Spleen (tissue), 11 donors: ENCODE data around the gene CPSF3. TPM values are rescaled to one million over a fixed set of nuclear protein-coding genes. Genes with fewer than 3 reads are reported as not detected.

Source experiments
- DNase-seq: peaks from one replicate; pipeline ENCODE4 v3.0.0-alpha.2; 2020
- H3K27ac ChIP-seq, 8 donors: fragments of 200-600 bp; sonication (generic) in 7 of 8; 1 replicate in 4 of 8; 2 replicates in 4 of 8; pipeline versions ENCODE4 v1.5.0 to v1.8.0; 2016 to 2021; ENCODE audit warnings: inconsistent platforms in 4 of 8, mild to moderate bottlenecking in 4 of 8, moderate library complexity in 1 of 8
- H3K27me3 ChIP-seq, 7 donors: fragments of 200-600 bp; sonication (generic) in 6 of 7; replicated peaks in 1 of 7; 1 replicate in 4 of 7; 2 replicates in 3 of 7; pipeline versions ENCODE4 v1.5.0 to v1.8.0; 2016 to 2021; ENCODE audit warnings: inconsistent platforms in 3 of 7, mild to moderate bottlenecking in 1 of 7
- H3K36me3 ChIP-seq, 6 donors: fragments of 200-600 bp; sonication (generic) in 5 of 6; 1 replicate in 4 of 6; 2 replicates in 2 of 6; pipeline versions ENCODE4 v1.5.0 to v1.8.0; 2016 to 2021; ENCODE audit warnings: inconsistent platforms in 2 of 6
- H3K4me1 ChIP-seq, 6 donors: fragments of 200-600 bp; sonication (generic) in 5 of 6; 1 replicate in 3 of 6; 2 replicates in 3 of 6; pipeline versions ENCODE4 v1.5.0 to v1.8.0; 2016 to 2021; ENCODE audit warnings: inconsistent platforms in 3 of 6
- H3K4me3 ChIP-seq, 8 donors: fragments of 200-600 bp; sonication (generic) in 7 of 8; 1 replicate in 4 of 8; 2 replicates in 4 of 8; pipeline versions ENCODE4 v1.5.0 to v1.8.0; 2016 to 2021; ENCODE audit warnings: inconsistent platforms in 4 of 8, mild to moderate bottlenecking in 4 of 8, moderate library complexity in 2 of 8
- H3K9me3 ChIP-seq, 8 donors: fragments of 200-600 bp; sonication (generic) in 7 of 8; 1 replicate in 4 of 8; 2 replicates in 4 of 8; pipeline versions ENCODE4 v1.5.0 to v1.8.0; 2016 to 2021; ENCODE audit warnings: inconsistent platforms in 4 of 8
- POLR2A ChIP-seq, 3 donors: fragments of 450-650 bp; IDR thresholded peaks; one replicate each; pipeline ENCODE4 v1.5.1; 2017; ENCODE audit warnings: antibody characterized with exemption in 3 of 3, mild to moderate bottlenecking in 1 of 3
- POLR2AphosphoS5 ChIP-seq, 3 donors: sonication (generic); formaldehyde crosslinking; IDR thresholded peaks; one replicate each; pipeline ENCODE4 v1.5.1; 2017; ENCODE audit warnings: antibody characterized with exemption in 3 of 3
- WGBS, 5 donors: extraction: QIAGEN DNeasy Blood & Tissue Kit in 3 of 5; methylation state at CpG; one replicate each; pipeline versions ENCODE4 v1.1.5 to v1.1.7; 2013 to 2018; 5-methylcytosine and 5-hydroxymethylcytosine counted together
- intact Hi-C: fragments of 100-400 bp; cut with DNase I; formaldehyde crosslinking; loops from one replicate; pipeline ENCODE4 v1.15.0; 2023; ENCODE audit warnings: low total_unique reads
- polyA plus RNA-seq, 3 donors: library from polyadenylated mRNA; stranded (reverse); fragments of 200-250 nt; gene quantifications; one replicate each; pipeline ENCODE4 v1.2.1, GENCODE V29; 2013
- total RNA-seq, 7 donors: library from RNA; depleted of rRNA in 3 of 7; stranded (reverse); fragments of >200 nt in 3 of 7; fragmentation: NEBNext Ultra II Directional in 4 of 7; extraction: Animal tissue kit (Norgen Biotek cat#: 25700) in 4 of 7; gene quantifications; one replicate each; pipeline versions ENCODE4 v1.1.0 to v1.2.1, GENCODE V29; 2016 to 2021
- TF ChIP-seq, protein P1 (sequence below), 11 experiments: fragments of 200-600 bp in 7 of 11; fragments of 450-650 bp in 4 of 11; sonication (generic) in 4 of 11; IDR thresholded peaks in 8 of 11; conservative IDR thresholded peaks in 3 of 11; 1 replicate in 7 of 11; 2 replicates in 4 of 11; pipeline versions ENCODE4 v1.4.0 to v1.8.0; 2016 to 2021; ENCODE audit warnings: antibody characterized with exemption in 11 of 11, inconsistent platforms in 4 of 11, mild to moderate bottlenecking in 1 of 11
- donor health status: healthy with polysubstance abuse.
- donor health status: DM: no; HTN: no; CAD: no; lungs with moderate emphysema.
- donor health status: DM: no; HTN: no; CAD: no.
- donor health status: Bipolar disorder and iron deficiency.
- donor health status: healthy.
- donor health status: DM: no; HTN: no; CAD: no.
- donor health status: DM: yes; HTN: yes; CAD: no.

The CPSF3 gene
- total and polyA plus RNA-seq, 10 donors: 18.9 to 35.8 (median 27.5) TPM

DNA sequence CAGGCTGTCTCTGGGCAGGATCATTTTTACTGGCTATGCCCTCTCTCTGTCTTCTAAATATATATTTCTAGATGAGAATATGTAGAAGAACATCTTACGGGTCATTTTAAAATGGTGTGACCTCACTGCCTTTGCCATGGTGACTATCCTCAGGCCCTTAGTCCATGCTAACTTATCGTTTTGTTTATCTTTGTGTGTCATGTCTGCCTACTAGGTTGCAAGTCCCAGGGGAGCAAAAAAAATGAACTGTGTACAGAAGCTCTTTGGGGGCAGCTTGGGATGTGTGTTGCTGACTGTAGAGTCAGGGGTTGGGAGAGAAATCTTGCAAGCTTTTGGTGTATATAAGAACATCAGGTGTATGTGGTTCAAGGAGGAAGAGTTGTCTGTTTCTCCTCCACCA, 11.0 kb downstream of the CPSF3 start:
- H3K36me3 ChIP-seq: peaks cover 0 to 100% (median 87%) of the 10 kb centered on the region in 6 donors

DNA sequence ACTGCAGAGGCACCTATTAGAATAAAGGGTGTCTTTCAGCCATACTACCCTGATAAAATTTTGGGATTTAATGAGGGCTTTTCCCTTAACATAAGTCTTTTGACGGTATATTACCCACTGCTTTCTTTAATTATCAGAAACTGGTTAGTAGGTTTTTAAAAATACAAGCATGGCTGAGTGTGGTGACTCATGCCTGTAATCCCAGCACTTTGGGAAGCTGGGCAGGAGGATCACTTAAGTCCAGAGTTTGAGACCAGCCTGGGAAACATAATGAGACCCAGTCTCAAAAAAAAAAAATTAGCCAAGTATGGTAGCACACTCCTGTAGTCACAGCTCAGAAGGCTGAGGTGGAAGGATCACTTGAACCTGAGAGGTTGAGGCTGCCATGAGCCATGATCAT, 16.1 kb downstream of the CPSF3 start:
- intact Hi-C loops: no loop called here
- Histone ChIP-seq H3K4me3 (no peak overlapping the region), H3K27ac (no peak overlapping the region), H3K27me3 (no peaks in the 10 kb centered on the region), H3K9me3 (no peaks in the 10 kb centered on the region), H3K4me1 (no peaks in the 10 kb centered on the region), H3K36me3 (peaks cover 0 to 100% (median 88%) of the 10 kb centered on the region in 6 donors)
- WGBS, 5 donors: 92 to 100% (median 100%) methylated on average over 1 of the region's 1 CpG
- TF ChIP-seq, protein P1, sequence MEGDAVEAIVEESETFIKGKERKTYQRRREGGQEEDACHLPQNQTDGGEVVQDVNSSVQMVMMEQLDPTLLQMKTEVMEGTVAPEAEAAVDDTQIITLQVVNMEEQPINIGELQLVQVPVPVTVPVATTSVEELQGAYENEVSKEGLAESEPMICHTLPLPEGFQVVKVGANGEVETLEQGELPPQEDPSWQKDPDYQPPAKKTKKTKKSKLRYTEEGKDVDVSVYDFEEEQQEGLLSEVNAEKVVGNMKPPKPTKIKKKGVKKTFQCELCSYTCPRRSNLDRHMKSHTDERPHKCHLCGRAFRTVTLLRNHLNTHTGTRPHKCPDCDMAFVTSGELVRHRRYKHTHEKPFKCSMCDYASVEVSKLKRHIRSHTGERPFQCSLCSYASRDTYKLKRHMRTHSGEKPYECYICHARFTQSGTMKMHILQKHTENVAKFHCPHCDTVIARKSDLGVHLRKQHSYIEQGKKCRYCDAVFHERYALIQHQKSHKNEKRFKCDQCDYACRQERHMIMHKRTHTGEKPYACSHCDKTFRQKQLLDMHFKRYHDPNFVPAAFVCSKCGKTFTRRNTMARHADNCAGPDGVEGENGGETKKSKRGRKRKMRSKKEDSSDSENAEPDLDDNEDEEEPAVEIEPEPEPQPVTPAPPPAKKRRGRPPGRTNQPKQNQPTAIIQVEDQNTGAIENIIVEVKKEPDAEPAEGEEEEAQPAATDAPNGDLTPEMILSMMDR (IDR thresholded peaks at IDR 0.05 in 8 of 11, conservative IDR thresholded peaks at IDR 0.05 in 3 of 11): no peak
- TF ChIP-seq POLR2A (IDR thresholded peaks at IDR 0.05) (no peak), POLR2AphosphoS5 (IDR thresholded peaks at IDR 0.05) (no peak)
- DNase-seq: no peak

More for the DNA sequence above, 11.0 kb downstream of the CPSF3 start:
- Histone ChIP-seq H3K27ac (no peak overlapping the region), H3K4me1 (no peaks in the 10 kb centered on the region), H3K27me3 (no peaks in the 10 kb centered on the region), H3K4me3 (no peak overlapping the region), H3K9me3 (no peaks in the 10 kb centered on the region)
- intact Hi-C loops: no loop called here
- TF ChIP-seq POLR2AphosphoS5 (IDR thresholded peaks at IDR 0.05) (no peak), POLR2A (IDR thresholded peaks at IDR 0.05) (no peak)
- TF ChIP-seq, protein P1 (IDR thresholded peaks at IDR 0.05 in 8 of 11, conservative IDR thresholded peaks at IDR 0.05 in 3 of 11): no peak
- DNase-seq: no peak
- 71 to 96% (median 90%) methylated on average over 2 of the region's 2 CpGs for WGBS, 5 donors

DNA sequence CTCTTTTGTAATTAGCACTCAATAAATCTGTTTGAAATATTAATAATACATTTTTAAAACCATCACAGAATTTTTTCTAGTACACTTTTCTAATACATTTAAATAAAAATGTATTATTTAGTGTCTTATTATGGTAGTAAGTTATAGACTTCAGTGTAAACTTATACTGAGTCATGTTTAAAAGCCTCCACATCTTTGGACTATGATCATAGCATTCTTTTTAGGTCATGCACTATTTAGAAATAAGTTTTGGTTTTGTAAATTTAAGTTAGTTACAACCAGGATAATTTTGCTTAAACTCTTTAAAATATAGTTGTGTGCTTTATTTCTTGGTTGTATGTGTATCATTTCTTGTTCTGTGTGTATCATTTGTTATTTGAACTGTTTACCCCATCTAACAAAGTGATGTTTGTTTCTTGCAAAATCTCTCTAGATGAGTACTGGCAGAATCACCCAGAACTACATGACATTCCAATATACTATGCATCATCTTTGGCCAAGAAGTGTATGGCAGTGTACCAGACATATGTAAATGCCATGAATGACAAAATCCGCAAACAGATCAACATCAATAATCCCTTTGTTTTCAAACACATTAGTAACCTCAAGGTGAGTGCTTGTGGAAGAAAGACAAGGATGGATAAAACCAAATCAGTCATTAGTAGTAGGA, 16.7 kb downstream of the CPSF3 start:
- Histone ChIP-seq H3K27ac (no peak overlapping the region), H3K27me3 (no peaks in the 10 kb centered on the region), H3K4me1 (no peaks in the 10 kb centered on the region), H3K36me3 (peaks cover 0 to 100% (median 86%) of the 10 kb centered on the region in 6 donors), H3K9me3 (no peaks in the 10 kb centered on the region), H3K4me3 (no peak overlapping the region)
- intact Hi-C loops: no loop called here
- 97 to 100% (median 98%) methylated on average over 1 of the region's 1 CpG for WGBS, 5 donors
- no peak for TF ChIP-seq POLR2A (IDR thresholded peaks at IDR 0.05)
- TF ChIP-seq, protein P1 (IDR thresholded peaks at IDR 0.05 in 8 of 11, conservative IDR thresholded peaks at IDR 0.05 in 3 of 11): no peak
- no peak for TF ChIP-seq POLR2AphosphoS5 (IDR thresholded peaks at IDR 0.05)
- no peak for DNase-seq

DNA sequence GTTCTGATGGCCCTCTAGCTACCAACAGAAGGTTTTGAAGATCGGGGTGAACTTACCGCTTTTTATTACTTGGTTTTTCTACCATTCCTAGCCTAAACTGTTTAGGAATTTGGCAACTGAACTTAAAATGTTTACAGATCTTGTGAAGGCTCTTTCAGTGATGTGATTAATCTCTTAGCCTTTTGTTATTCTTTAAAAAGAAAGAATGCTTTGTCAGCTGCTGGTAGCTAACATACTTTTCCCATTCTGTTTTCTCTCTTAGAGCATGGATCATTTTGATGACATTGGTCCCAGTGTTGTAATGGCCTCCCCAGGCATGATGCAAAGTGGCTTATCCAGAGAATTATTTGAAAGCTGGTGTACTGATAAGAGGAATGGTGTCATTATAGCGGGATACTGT, 18.1 kb downstream of the CPSF3 start:
- Histone ChIP-seq H3K4me1 (no peaks in the 10 kb centered on the region), H3K4me3 (no peak overlapping the region), H3K27ac (no peak overlapping the region), H3K36me3 (peaks cover 0 to 99% (median 84%) of the 10 kb centered on the region in 6 donors), H3K27me3 (no peaks in the 10 kb centered on the region), H3K9me3 (no peaks in the 10 kb centered on the region)
- no peak for TF ChIP-seq POLR2AphosphoS5 (IDR thresholded peaks at IDR 0.05)
- no peak for TF ChIP-seq POLR2A (IDR thresholded peaks at IDR 0.05)
- intact Hi-C loops: no loop called here
- WGBS, 5 donors: 63 to 93% (median 79%) methylated on average over 3 of the region's 3 CpGs
- no peak for DNase-seq
